GM19328 (cell line): Measurements from ENCODE around the gene EHHADH.

ENCODE experiments used
- ATAC-seq: cut with Tn5 transposase; IDR thresholded peaks from one replicate; pipeline ENCODE4 v1.9.1; 2021; ENCODE audit warnings: mild to moderate bottlenecking, moderate library complexity; ENCODE audit not compliant: unreplicated experiment

EHHADH gene

DNA sequence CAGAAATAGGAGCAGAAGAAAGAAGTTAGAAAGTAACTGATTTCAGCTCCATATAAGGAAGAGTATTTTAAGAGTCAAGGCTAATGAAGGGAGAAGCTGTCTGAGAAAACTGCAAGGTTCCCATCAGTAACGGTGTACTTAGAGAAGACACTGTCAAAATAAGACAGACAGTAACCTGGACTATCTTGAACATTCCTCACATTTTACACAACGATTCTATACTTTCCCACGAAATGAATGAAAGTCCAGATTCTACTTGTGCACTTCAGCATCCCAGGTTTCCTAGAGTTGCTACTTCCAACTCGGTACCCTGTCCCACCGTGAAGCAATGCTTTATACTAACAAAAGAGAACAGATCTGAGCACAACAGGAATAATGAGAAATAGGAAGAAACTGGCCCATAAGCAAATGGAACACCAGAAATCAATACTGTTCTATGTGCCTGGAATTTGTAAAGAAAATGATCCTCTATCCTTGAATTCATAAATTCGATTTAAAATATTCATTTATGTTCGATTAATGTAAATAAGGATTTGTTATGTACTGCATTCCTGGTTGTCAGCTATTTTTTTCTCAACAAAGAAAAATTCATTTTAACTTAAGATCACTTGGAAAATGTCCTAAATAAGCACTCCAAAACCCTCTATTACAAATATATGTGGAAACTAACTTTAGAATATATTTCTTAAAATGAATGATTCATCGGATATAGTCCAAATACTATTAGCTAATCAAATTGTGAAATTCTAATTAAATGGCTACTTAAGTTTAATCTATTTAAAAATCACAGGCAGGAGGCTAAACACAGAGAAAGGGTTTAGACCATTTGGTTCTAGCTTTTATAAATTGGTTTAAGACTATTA, 102.5 kb downstream of the EHHADH start:
- no peak for ATAC-seq

- no peak for ATAC-seq
Measured at GRCh38 chr3:185150561-185150960, 103.3 kb downstream of the EHHADH start.

DNA sequence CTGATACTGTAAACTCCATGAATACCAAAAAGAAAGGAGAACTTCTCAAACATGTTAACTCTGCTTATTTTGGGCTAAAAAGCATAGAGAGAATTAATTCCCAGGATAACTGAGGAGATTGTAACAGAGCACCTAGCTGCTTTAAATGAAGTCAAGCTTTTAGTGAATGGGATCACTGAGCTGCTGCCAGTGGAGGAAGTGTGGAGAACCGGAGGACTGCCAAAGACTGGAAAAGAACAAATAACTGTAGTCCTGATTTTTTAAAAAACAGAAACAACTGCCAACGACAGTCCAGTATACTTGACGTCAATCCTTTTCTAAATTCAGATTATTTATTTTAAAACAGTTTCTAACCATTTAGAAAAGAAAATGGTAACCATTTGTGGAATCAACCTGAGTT, 104.3 kb downstream of the EHHADH start:
- no peak for ATAC-seq

GRCh38 chr3:185145511-185145910, 108.3 kb downstream of the EHHADH start:
- no peak for ATAC-seq

GRCh38 chr3:185144784-185145183, 109.1 kb downstream of the EHHADH start:
- no peak for ATAC-seq
